NCI-H526 treated with DMSO at 0.1 percent for 48 hours (cell line): Measurements from ENCODE around the gene CHCHD3.
"Not testable (repeated sequence)": the region's sequence is repeated elsewhere in the genome, so short reads cannot be mapped to it uniquely, and the experiment has no call there.

Experiments used
- DNase-seq: peaks from one replicate; lab custom pipeline; 2025; lab: John Stamatoyannopoulos, UW

Gene CHCHD3

GRCh38 chr7:132953468-132953867 lies 128.4 kb downstream of the CHCHD3 start:
- no peak for DNase-seq

- no peak for DNase-seq
Observed at GRCh38 chr7:132950725-132951124, 131.2 kb downstream of the CHCHD3 start.

- no peak for DNase-seq
Observed at GRCh38 chr7:132947011-132947410, 134.9 kb downstream of the CHCHD3 start.

DNA sequence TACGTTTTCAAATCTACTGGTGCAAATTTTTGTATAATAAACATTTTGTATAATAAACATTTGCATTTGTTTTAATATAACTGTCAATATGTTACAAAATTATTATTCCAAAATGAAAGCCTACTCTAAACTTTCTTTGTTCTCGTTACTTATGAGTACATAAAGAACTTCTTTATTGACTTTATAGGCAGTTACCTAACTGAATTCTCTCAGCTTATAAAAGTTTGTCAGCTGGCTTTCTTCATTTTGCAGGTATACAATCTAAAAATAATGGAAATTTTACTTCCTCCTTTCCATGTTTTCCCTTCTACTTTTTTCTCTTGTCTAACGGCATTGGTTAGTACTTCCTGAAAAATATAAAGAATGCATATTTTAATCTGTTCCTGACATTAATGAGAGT lies 137.1 kb downstream of the CHCHD3 start:
- DNase-seq, result no peak

DNA sequence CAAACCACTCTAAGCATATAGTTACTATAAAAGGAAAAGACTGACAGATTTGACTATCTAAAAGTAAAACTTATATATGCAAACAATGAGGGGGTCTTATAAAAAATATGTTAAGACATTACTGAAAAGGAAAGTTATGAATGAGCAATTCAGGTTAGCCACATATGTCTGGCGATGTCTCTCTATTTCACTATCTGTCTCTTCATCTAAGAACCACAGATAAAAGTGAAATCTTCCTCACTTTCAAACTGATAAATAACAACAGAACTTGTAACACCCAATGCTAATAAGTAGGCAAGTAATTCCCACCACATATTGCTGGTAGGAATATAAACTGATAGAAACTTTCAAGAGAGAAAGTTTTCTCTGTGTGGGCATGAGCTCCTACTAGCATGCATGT lies 138.2 kb downstream of the CHCHD3 start:
- no peak for DNase-seq

DNA sequence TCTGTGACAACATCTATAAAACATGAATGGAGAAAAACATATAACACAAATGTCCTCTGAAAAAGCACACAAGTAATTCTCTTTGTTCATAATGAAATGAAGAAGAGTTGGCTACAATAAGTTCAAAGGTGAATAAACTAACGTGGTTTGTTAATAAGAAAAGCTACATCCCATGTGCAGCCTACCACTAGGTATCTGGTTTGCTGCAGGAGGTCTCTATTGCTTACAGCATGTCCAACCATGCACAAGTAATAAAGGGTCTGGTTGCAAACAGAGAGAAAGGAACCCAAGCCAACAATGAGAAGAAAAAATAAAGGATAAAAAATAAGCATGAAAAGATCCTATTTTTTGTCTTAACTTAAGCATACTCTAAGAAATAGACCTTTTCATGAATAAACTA lies 139.2 kb downstream of the CHCHD3 start:
- no peak for DNase-seq

DNA sequence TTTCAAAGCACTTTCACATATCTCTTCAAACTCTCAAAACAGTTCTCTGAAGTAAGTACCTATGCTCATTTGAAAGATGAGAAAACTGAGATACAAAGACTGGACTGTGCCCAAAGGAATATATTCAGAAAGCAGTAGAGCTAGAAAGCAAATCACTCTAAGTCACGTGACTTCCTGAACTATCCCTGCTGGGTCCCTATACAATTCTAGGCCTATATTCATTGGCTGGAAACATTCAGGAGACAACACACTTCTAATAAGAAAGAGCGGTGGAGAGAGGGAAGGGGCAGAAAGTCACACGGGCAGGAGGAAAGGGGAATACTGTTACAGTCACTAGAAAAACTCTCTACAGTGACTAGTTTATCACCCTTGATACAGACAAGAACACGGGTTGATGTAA lies 140.0 kb downstream of the CHCHD3 start:
- DNase-seq, result no peak

- DNase-seq, result no peak
Observed at GRCh38 chr7:132941428-132941827, 140.5 kb downstream of the CHCHD3 start.

DNA sequence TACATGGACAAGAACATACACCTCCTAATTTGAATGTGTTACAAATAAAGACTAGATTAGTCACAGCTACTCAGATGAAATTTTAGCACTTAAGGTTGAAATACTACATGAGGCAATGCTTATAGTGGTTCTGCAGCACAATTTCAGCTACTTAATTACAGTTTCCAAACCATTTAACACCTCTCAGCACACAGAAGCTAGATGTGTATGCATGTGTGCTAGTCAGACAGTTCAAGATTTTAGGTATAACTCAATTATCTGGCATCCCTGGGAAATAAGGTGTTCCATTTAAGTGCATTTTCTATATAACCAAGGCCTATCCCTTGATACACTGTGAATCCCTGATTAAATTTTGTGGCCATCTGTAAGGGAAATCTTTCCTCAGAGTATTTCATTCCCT lies 141.8 kb downstream of the CHCHD3 start:
- no peak for DNase-seq

GRCh38 chr7:132939495-132939894 lies 142.4 kb downstream of the CHCHD3 start:
- DNase-seq, result no peak

- DNase-seq, result no peak
Observed at GRCh38 chr7:132937286-132937685, 144.6 kb downstream of the CHCHD3 start.

- DNase-seq, result no peak
Observed at GRCh38 chr7:132935608-132936007, 146.3 kb downstream of the CHCHD3 start.

DNA sequence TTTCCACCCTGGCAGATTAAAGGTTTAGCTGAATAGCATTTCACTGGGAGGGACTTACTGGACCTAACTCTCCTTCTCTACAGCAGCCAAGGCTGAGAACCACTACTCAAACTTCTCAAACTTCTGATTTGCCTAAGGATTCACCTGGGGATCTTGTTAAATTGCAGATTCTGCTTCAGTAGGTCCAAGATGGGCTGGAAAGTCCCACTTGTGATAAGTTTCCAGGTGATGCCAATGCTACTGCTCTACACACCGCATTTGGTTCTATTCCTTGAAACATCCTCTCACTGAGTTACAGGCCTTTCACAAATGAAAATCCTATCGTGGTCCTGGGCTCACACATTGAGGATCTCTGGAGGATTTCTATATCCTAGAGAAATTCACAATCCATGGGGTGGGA lies 147.9 kb downstream of the CHCHD3 start:
- DNase-seq, result no peak

GRCh38 chr7:132933072-132933458 lies 148.8 kb downstream of the CHCHD3 start:
- no peak for DNase-seq

- no peak for DNase-seq
Observed at GRCh38 chr7:132932296-132933071, 149.4 kb downstream of the CHCHD3 start.

- DNase-seq, result no peak
Observed at GRCh38 chr7:132930881-132931280, 151.0 kb downstream of the CHCHD3 start.

GRCh38 chr7:132929944-132930343 lies 151.9 kb downstream of the CHCHD3 start:
- not testable (repeated sequence) for DNase-seq

GRCh38 chr7:132919771-132920170 lies 162.1 kb downstream of the CHCHD3 start:
- DNase-seq, result no peak

- DNase-seq, result no peak
Observed at GRCh38 chr7:132915647-132916046, 166.2 kb downstream of the CHCHD3 start.

DNA sequence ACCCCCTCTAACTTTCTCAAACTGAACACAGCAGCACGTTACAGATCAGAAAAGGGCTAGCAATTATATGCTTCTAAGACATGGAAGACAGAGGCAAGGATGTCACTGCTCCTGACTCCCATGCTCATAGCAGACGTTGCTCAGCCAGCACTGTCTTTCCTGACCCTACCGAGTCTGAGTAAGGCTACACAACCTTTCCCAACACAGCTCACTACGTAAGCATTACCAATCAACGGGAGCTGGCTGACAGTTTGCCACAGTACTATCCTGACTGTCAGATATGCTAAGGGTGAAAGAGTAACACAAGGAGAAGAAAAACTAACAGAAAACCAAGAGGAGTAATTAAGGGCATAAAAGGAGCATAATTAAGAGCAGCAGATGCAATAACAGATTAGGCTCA lies 171.2 kb downstream of the CHCHD3 start:
- no peak for DNase-seq

DNA sequence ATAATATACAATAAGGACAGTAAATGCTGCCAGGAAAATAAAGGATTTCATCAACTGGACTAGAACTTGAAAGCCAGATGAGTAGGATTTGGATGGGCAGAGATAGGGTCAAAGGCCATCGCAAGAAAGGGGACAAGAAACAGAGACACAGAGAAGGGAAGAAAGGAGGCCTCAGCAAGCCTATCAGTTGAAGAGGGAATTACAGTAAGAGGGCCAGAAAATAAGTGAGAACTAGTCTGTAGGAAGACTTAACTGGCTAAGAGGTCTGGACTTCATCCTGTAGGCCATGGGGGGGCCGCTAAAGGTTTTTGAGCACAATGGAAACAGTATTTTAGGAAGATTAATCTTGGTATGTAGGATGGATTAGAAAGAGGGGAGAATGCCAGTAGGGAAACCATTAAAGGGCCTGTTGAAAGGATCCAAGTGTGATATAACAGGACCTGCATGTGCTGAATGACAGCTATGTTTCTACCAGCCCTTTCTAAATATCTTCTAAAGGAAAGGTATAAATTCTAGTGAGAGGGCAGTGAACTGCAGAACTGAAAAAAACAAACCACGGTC lies 174.4 kb downstream of the CHCHD3 start:
- no peak for DNase-seq

DNA sequence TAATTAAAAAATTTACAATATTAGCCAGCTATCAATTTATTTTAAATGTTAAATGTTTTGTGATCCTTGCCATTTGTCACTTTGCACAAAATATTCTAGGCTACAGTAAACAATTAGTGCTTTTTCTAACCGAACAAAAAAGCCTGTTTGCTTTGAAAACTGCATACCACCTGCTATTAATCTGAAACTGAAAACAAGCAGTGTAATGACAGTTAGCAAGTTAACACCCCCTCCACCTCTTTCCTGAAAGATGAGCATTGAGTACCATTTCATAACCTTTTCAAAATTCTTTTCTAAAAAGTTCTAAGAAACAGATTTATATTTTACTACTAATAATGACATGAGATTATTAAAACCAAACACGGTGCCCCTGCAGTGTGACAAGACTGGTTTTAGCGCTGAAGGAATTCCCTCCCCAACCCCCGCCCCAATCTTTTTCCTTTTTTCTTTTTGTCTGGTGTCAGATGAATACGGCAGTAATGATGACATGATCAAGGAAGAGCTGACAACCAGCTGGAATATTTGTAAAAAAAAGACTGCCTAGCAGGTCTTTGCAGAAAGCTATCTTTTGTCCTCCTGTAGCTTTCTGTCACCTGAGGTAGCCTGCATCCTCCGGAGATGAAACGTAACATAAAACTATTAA lies 175.6 kb downstream of the CHCHD3 start:
- DNase-seq, result no peak

- not testable (repeated sequence) for DNase-seq
Observed at GRCh38 chr7:132905136-132905535, 176.8 kb downstream of the CHCHD3 start.
